ENCODE data around the gene SNUPN. TPM values are rescaled to one million over a fixed set of nuclear protein-coding genes. Genes with fewer than 3 reads are reported as not detected.
"Not testable (repeated sequence)": the region's sequence is repeated elsewhere in the genome, so short reads cannot be mapped to it uniquely, and the experiment has no call there.

SNUPN gene
- polyA plus RNA-seq, 3 donors: 27.5 to 32.7 (median 31.6) TPM

DNA sequence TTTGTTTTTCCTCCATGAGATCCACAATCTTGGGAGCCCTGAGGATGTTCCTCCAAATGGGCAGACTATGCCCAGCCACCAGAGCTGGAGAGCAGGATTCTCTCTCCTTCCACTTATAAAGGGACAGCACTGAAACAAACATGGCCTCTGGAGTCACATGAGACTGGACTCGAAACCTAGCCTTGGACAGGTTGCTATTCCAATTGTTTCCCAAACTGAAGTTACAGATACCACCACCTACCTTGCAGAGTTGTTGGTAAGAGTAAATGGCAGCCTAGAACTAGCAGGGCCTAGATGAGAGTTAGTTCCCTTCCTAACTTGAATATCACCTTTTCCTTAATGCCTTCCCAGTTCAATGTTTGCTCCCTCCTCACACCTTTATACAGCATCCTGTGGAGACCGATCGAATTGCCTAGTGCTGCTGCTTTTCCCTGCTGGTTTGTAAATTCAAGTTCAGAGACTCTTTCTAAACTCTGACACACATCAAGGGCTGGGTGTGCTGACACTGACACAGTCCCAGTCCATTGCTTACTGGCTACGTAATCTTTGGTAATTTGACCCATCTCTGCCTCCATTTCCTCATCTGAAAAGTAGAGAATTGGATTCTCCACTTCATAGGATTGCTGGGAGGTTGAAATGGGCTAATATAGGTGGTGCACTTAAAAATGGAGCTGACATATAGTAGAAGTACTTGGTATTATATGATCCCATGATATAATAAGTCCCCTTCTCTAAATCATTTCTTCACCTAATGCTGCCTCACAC is 11.9 kb upstream of the SNUPN start:
- no peak for DNase-seq (ENCODE audit: low read depth in 3 of 3, low spot score in 2 of 3)

DNA sequence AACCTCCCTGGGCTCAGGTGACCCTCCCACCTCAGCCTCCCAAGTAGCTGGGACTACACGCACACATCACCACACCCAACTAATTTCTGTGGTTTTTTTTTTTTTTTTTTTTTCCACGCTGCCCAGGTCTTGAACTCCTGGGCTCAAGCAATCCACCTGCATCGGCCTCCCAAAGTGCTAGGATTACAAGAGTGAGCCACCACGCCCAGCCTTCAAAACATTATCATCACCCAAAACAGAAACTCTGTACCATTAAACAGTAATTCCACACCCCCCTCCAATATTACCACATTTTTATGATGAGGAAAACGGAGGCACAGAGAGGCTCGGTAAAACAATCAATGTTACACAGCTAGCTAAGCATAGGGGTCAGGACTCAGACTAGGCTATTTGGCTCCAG is 10.5 kb upstream of the SNUPN start:
- no peak for DNase-seq (ENCODE audit: low read depth in 3 of 3, low spot score in 2 of 3)

DNA sequence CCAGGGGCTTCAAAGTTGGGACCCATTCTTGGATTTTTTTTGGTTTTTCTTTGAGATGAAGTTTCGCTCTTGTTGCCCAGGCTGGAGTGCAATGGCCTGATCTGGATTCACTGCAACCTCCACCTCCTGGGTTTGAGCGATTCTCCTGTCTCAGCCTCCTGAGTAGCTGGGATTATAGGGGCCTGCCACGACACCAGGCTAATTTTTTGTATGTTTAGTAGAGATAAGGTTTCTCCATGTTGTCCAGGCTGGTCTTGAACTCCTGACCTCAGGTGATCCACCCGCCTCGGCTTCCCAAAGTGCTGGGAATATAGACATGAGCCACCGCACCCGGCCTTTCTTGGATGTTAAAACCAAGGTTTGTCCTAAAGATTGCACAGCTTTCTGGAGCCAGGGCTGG is 8.4 kb upstream of the SNUPN start:
- not testable (repeated sequence) for DNase-seq (ENCODE audit: low read depth in 3 of 3, low spot score in 2 of 3)

DNA sequence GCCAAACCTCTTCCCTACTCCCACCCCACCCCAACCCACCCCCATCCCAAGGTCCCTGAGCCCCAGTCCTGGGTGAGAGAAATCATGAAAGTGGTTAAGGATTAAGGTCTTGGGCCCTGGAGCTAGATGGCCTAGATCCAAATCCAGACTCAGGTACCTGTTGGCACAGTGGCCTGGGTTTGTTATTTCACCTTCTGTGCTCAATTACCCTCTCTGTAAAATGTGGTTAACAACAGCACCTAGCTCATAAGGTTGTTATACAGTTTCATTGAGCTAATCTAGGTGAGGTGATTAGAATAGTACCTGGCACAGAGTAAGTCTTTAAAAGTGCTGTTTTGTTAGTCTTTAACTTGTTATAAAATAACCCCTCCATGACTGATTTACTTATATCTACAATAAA is 6.4 kb upstream of the SNUPN start:
- DNase-seq (ENCODE audit: low read depth in 3 of 3, low spot score in 2 of 3): no peak

DNA sequence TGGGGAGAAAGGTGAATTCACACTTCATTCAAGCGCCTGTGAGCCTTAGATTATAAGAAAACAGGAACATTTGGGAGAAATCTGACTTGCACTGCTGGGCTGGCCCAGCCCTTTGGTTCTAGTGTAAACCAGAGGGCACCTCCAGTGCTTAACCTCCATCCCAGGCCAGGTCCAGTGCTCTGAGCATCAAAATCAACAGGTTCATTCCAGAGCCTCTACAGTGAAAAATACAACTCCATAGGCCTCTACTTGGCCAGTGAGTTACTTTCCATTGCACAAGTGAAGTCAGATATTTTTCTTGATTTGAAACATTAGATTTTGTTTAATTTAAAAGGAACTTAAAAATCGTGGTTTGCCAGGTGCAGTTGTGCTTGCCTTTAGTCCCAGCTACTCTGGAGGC is 3.0 kb downstream of the SNUPN start:
- no peak for DNase-seq (ENCODE audit: low read depth in 3 of 3, low spot score in 2 of 3)

DNA sequence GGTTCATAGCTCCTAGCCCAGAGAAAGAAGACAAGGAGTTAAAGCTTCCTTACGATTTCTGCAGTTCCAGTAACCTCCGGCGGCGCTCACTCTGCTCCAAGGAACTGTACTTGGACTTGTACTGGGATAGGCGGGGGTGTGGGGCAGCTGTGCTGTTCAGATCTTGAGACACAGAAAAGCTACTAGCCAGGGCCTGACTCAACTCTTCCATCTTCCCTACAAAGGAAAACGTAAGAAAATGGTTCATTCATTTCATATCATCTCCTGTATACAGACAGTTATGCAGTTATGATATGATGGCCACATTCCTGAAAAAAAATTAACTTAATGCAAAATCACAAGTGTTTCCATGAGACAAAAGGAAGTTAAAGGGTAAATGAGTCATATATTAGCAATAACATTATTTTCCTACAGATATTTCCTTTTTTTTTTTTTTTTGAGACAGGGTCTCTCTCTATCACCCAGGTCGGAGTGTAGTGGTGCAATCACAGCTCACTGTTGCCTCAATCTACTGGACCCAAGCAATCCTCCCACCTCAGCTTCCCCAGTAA is 4.6 kb downstream of the SNUPN start:
- no peak for DNase-seq (ENCODE audit: low read depth in 3 of 3, low spot score in 2 of 3)

DNA sequence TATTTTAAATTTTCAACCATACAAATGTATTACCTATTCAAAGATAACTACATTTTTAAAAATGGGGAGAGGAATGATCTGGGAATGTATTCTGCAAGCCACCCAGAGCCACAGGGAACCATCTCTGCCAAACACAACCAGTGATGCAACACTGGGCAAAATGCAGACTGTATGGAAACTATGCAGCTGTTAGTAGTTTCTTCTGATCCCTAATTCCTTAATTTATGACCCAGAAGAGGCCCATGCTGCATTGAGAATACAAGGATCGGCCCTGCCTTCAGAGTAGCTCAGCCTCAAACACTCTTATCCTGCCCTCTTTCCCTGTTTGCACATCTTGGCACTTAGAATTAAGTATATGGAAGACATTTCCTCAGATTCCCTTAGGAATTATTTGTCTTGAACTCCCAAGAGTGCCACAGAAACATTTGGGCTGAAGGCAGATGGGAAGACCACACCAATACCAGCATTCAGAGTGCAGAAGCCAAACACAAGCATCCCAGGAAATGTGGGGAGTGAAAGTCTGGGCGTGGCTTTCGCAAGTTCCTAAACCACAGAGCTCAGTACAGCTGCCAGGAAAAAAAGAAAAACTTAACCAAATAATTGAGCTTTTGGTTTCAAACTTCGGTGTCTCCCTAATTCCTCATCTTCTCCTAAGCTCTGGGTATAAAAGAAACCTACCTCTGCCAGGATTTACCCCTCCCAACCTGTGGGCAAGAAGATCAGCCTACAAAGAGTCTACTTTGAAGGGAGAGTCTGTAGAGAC is 5.3 kb downstream of the SNUPN start:
- DNase-seq (ENCODE audit: low read depth in 3 of 3, low spot score in 2 of 3): no peak

DNA sequence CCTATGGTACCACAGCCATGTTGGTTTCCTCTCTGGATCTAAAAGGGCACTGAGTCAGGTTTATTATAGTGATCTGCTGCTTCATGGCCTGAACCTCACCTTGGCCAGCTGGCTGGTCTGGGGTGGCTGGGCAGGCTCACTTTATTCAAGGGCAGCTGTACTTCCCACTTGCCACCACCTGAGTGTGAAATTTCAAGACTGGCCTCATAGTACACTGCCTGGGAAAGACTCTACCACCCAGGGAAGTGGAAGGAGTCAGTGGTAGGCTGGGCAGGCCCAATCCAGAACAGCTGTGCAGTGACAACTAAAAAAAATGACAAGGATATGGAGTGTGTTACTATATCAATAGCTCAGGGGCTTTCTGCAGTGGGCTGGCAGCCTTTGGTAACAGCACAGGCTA is 8.8 kb downstream of the SNUPN start:
- no peak for DNase-seq (ENCODE audit: low read depth in 3 of 3, low spot score in 2 of 3)

DNA sequence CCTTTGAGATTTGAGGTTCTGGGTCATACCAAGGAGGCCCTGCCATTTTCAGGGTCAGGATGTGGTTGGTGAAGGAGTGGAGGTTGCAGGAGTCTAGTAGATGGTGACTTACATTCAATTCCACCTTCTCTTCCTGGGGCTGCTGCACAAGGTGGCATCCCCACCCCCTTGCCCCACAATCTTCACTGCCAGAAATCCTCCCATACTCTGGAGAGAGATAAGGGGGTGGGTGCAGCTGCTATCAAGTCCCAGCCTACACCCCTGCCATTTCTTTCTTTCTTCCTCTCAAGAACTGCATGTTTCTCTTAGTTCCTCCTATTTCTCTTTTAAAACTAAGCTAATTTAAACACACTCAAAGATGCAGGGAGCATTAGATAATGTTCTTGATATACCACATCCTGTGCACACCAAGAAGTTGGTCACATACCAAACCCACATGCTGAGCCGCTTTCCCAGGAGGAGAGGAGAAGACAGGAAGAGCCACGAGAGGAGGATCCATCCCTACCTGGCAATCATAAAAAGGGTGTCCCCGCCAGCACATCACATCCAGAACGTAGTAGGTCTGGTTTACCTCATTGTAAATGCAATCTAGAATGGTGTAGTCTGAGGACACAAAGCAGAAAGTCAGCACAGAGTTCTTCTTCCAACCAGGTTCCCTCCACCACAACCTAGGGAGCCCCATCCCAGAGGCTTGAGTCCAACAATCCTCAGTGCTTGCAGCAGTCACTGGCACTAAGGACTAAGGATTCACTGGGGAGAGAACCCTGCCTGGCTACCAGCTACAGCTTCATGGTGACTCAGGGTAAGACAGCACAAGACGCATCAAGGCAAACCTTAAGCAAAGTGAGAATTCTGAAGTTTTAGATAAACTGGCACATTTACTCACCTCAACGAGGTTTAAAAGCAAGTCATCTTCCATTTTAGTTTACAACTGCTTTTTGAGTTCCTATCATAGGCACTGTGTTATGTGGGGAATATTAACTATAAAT is 18.5 kb downstream of the SNUPN start:
- DNase-seq (ENCODE audit: low read depth in 3 of 3, low spot score in 2 of 3): no peak

DNA sequence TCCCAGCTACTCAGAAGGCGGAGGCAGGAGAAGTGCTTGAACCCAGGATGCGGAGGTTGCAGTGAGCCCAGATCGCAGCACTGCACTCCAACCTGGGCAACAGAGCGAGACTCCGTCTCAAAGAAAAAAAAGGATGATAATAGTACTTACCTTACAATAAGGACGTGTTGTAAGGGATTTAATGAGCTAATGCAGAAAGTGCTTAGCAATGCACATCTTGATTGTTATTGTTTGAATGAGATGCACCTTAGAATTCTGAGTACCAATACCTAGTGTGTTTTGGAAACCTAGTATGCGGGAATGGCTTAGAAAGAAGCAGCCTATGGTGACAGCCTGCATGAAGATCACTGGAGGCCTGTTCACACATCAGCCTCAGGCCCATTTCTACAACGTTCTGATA is 19.5 kb downstream of the SNUPN start:
- no peak for DNase-seq (ENCODE audit: low read depth in 3 of 3, low spot score in 2 of 3)

DNA sequence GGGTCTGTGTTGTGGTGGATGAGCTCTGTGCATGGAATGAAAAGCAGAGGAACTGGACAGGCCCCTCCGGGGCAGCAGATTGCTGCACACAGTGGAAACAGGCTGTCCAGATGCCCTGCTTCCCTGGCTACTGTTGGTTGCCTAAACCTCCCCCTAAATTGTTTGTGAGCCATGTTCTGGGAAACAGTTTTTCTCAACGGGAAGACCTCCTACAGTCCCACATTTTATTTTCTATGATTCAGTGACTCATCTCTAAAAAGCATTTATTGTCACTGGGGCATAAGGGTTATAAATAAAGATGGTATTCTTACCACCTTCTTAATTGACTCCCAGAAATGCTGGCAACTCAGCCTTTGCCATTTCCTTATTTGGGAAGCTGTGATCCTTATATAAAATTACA is 26.1 kb downstream of the SNUPN start:
- DNase-seq (ENCODE audit: low read depth in 3 of 3, low spot score in 2 of 3): no peak

DNA sequence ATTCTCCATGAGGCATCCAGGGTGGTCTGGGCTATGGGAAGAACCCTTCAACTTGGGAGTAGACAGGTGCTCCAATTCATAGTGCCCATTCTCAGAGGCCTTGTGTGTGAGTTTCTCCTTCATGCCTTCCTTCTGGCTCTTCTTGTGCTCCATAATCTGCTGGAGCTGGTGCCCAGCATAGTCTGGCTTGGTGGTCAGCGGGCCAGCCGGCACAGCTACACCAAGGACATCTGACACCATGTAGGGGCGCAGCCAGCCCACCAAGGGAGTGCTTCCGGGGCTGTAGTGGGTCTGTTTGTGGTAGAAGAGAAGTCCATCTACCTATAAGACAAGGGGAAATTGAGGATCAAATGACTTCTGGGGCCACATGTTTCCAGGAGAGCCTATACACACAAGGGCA is 27.2 kb downstream of the SNUPN start:
- DNase-seq (ENCODE audit: low read depth in 3 of 3, low spot score in 2 of 3): no peak

DNA sequence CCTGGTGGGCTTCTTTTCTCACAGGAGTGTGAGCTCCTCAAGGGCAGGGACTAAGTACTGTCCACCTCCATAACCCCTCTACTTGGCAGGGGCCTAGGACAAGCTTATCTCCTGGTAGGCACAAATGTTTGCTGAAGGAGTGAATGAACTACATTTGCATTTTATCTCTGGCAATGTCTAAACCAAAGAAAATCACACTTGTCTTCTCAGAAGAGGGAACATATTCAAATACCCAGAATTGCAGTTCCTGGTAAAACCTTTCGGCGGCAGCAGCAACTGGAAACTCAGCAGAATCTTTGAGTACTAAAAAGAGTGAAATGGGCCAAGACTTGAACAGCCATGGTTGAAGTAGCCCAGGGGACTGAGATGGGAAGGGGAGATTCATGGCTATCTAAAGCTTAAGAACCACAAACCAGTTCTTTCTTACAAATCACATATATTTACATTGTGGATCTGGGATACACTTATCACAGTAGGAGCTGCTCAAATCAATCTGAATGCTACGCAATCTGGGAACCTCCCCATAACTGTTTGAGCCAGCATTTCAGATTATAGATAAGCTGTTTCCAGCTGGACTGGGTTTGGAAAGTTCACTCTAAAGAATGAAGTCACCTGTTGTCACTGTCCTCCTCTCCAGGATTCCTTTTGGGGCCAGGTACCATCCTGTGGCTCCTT is 27.7 kb downstream of the SNUPN start:
- no peak for DNase-seq (ENCODE audit: low read depth in 3 of 3, low spot score in 2 of 3)

DNA sequence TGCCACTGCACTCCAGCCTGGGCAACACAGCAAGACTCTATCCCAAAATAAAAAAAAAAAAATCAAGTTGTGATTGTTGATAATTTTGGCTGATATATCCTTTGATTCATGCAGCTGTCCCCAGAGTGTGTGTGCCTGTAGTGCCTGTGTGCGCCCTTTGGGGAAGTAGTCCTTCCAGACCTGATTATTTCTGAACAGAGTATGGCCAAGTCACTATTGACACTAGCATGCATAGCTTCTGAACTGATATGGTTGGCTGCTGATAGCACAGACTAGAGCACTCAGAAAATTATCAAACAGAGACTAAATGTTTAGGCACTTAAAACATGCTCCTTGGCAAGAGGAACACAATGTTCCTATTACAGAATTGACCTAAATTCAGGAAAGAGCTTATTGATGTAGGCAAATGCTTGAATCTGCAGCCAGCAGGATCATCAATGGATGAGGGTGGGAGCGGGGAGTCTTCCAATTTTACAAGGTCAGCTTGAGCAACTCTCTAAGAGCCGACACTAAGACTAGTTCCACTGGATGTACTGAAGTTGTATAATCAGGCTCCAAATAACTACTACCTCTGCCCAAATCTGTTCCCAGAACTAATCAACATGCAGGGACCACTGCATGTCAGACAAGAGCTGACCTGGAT is 28.7 kb downstream of the SNUPN start:
- no peak for DNase-seq (ENCODE audit: low read depth in 3 of 3, low spot score in 2 of 3)

DNA sequence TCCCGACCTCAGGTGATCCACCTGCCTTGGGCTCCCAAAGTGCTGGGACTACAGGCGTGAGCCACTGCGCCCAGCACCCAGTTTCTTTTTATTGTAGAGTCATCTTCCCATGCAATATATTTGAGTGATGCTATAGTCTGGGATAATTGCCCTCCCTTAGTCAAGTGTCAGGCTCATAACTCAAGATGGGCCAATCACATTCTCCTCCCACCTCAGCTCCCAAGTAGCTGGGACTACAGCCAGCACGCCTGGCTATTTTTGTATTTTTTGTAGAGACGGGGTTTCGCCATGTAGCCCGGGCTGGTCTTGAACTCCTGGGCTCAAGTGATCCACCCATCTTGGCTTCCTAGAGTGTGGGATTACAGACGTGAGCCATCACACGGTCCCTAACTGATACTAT is 31.2 kb downstream of the SNUPN start:
- DNase-seq (ENCODE audit: low read depth in 3 of 3, low spot score in 2 of 3): no peak

DNA sequence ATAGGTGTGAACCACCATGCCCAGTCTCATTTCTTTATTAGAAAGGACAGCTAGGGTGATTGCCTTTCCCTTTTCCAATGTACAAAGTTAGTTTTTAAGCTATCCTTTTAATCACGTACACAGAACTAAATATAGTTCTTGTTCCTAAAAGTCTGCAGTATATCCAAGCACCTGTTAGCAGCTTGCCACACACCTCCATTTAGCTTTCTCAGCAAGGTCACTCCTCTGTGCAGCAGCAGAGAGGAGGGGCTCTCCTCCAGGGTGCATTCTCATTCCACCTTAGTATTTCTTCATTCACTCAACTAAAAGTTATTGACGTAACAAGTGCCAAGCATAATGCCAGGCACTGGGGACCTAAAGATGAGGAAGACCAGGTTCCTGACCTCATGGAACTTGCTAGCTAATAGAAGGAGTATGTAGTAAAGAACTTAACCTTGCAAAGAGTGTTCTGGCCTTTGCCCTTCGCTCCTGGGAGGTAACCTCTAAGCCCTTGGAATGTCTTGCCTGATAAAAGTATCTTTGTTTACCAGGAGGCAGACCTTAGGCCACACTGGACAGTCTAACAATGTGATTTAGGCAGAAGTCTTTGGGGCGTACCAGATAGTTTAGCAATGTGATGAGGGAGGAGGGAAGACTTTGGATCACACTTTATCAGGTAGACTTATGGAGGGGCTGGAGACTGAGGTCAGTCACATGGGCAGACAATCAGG is 33.7 kb downstream of the SNUPN start:
- no peak for DNase-seq (ENCODE audit: low read depth in 3 of 3, low spot score in 2 of 3)

DNA sequence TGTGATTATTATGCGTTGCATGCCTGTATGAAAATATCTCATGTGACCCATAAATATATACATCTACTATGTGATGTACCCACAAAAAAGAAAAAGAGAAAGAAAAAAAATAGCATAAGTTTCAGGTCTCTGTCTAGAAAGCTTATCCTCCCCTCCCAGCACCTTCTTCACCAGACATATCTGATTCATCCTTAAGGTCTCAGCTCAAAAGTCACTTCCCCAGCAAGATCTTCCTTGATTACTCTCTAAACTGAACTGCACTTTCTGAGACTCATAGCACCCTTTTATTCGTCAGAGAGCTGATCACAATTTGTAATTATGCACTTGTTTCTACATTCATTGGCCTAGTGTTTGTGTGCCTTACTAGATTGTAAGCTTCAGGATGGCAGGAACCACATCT is 35.3 kb downstream of the SNUPN start:
- no peak for DNase-seq (ENCODE audit: low read depth in 3 of 3, low spot score in 2 of 3)

DNA sequence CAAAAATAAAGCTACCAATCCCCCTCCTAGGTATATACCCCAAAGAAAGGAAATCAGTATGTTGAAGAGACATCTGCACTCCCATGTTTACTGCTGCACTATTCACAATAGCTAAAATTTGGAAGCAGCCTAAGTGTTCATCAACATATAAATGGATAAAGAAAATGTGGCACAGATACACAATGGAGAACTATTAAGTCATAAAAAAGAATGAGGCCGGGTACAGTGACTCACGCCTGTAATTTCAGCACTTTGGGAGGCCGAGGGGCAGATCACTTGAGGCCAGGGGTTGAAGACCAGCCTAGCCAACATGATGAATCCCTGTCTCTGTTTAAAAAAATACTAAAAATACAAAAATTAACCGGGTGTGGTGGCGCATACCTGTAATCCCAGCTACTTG is 36.5 kb downstream of the SNUPN start:
- DNase-seq (ENCODE audit: low read depth in 3 of 3, low spot score in 2 of 3): no peak

DNA sequence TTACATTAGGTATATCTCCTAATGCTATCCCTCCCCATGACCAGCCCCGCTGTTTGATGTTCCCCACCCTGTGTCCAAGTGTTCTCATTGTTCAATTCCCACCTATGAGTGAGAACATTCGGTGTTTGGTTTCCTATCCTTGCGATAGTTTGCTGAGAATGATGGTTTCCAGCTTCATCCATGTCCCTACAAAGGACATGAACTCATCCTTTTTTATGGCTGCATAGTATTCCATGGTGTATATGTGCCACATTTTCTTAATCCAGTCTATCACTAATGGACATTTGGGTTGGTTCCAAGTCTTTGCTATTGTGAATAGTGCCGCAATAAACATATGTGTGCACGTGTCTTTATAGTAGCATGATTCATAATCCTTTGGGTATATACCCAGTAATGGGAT is 39.1 kb downstream of the SNUPN start:
- not testable (repeated sequence) for DNase-seq (ENCODE audit: low read depth in 3 of 3, low spot score in 2 of 3)

Measured in right renal cortex interstitium (tissue), 3 donors.